ENCODE results near the gene MYH9.

- TF ChIP-seq CTCF (conservative IDR thresholded peaks at IDR 0.05; ENCODE audit: low read depth in 2 of 2) (no peak), ZNF114 (CRISPR knock-in tag; IDR thresholded peaks at IDR 0.05) (no peak), POLR2AphosphoS5 (IDR thresholded peaks at IDR 0.05; ENCODE audit: low read depth) (no peak), EZH2 (IDR thresholded peaks at IDR 0.05; ENCODE audit: low read depth, unreplicated experiment) (no peak), NANOG (IDR thresholded peaks at IDR 0.05; ENCODE audit: borderline replicate concordance) (no peak), EZH2phosphoT487 (IDR thresholded peaks at IDR 0.05; ENCODE audit: unreplicated experiment) (no peak)
These were observed 148.7 kb downstream of the MYH9 start for GRCh38 chr22:36239150-36239400.
